Common myeloid progenitor, CD34-positive (primary cell): ENCODE measurements around the gene RBL2.
"Not testable (repeated sequence)": the region's sequence is repeated elsewhere in the genome, so short reads cannot be mapped to it uniquely, and the experiment has no call there.

Experiments used
- CTCF ChIA-PET: fragments of 350-600 bp; sonication (Branson Sonifier 250); formaldehyde crosslinking; loops from one replicate; lab custom pipeline; 2021; ENCODE audit warnings: antibody characterized with exemption; lab: Charles Lee
- POLR2A ChIA-PET: fragments of 350-600 bp; sonication (Branson Sonifier 250); formaldehyde crosslinking; loops from one replicate; lab custom pipeline; 2021; ENCODE audit warnings: antibody characterized with exemption; lab: Charles Lee
- DNase-seq, 3 donors: peaks; one replicate each; pipeline versions ENCODE4 v3.0.0 to v3.0.0-alpha.2; 2013
- H3K27ac ChIP-seq, 2 experiments: 1 replicate in 1 of 2; 2 replicates in 1 of 2; pipeline ENCODE4 v1.7.0; 2013; ENCODE audit warnings: inconsistent platforms in 2 of 2, low read length in 2 of 2, mild to moderate bottlenecking in 2 of 2, low read depth in 1 of 2, moderate library complexity in 1 of 2; ENCODE audit not compliant: severe bottlenecking in 2 of 2, insufficient read depth in 1 of 2, poor library complexity in 1 of 2
- H3K27me3 ChIP-seq, 5 experiments: replicated peaks in 2 of 5; 1 replicate in 3 of 5; 2 replicates in 2 of 5; pipeline versions ENCODE4 v1.6.1 to v1.7.0; 2013; ENCODE audit warnings: low read length in 4 of 5, mild to moderate bottlenecking in 2 of 5, moderate library complexity in 2 of 5, inconsistent platforms in 1 of 5; ENCODE audit not compliant: insufficient read depth in 5 of 5, control insufficient read depth in 4 of 5
- H3K36me3 ChIP-seq, 4 experiments: 1 replicate in 2 of 4; 2 replicates in 2 of 4; pipeline versions ENCODE4 v1.6.1 to v1.7.0; 2013; ENCODE audit warnings: low read length in 3 of 4, control low read depth in 1 of 4, mild to moderate bottlenecking in 1 of 4; ENCODE audit not compliant: control insufficient read depth in 4 of 4, insufficient read depth in 4 of 4
- H3K4me1 ChIP-seq, 4 experiments: 1 replicate in 3 of 4; 2 replicates in 1 of 4; pipeline versions ENCODE4 v1.6.1 to v1.7.1; 2013; ENCODE audit warnings: low read length in 3 of 4, mild to moderate bottlenecking in 3 of 4, control low read depth in 1 of 4, inconsistent platforms in 1 of 4, moderate library complexity in 1 of 4; ENCODE audit not compliant: control insufficient read depth in 4 of 4, insufficient read depth in 4 of 4; ENCODE audit errors: control extremely low read depth in 1 of 4
- H3K4me3 ChIP-seq, 7 experiments: 1 replicate in 4 of 7; 2 replicates in 3 of 7; pipeline versions ENCODE4 v1.5.1 to v1.7.0; 2013; ENCODE audit warnings: mild to moderate bottlenecking in 7 of 7, low read length in 6 of 7, moderate library complexity in 6 of 7, inconsistent platforms in 2 of 7, low read depth in 2 of 7, control low read depth in 1 of 7; ENCODE audit not compliant: insufficient read depth in 4 of 7, control insufficient read depth in 1 of 7; ENCODE audit errors: extremely low read depth in 1 of 7
- H3K9me3 ChIP-seq, 5 experiments: 1 replicate in 4 of 5; 2 replicates in 1 of 5; pipeline versions ENCODE4 v1.6.1 to v1.7.1; 2013; ENCODE audit warnings: low read length in 4 of 5, mild to moderate bottlenecking in 2 of 5, inconsistent platforms in 1 of 5, low read depth in 1 of 5, moderate library complexity in 1 of 5; ENCODE audit not compliant: control insufficient read depth in 4 of 5, insufficient read depth in 2 of 5; ENCODE audit errors: control extremely low read depth in 1 of 5
- WGBS: methylation state at CpG from one replicate; pipeline ENCODE4 v1.1.5; 2013; ENCODE audit not compliant: insufficient coverage; 5-methylcytosine and 5-hydroxymethylcytosine counted together

RBL2 gene

DNA sequence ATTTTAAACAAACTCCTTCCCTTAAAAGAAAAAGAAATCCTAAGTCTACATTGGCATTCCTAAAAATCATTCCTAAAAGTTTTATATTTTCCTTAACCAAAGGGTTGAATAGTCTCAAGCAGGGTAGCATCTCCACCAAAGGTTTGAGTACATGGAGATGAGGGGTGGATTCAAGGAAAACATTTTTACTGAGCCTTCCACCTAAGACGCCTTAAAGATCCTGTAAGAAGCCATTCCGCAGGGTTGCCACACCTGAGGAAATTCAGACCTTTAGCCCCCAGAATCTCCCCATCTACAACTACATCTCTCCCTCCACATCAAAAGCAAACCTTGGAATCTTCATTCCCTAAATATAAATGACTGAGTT lies 76.4 kb downstream of the RBL2 start:
- DNase-seq, result no peak
- ChIA-PET POLR2A (no interaction called here), CTCF (interaction anchor here (0.7 to 1.9 kb wide), 4 partner anchors 13 to 38 kb away, joined by 3 to 5 read pairs (median 4); no protein-coding TSS in a partner anchor)
- Histone ChIP-seq H3K36me3 (no peaks in the 10 kb centered on the region), H3K4me3 (no peak overlapping the region), H3K4me1 (peaks cover 0 to 6% (median 0%) of the 10 kb centered on the region in 4 experiments), H3K9me3 (peaks cover 0 to 12% (median 9%) of the 10 kb centered on the region in 5 experiments), H3K27me3 (peaks cover 0 to 47% (median 18%) of the 10 kb centered on the region in 5 experiments), H3K27ac (no peak overlapping the region)
- WGBS, result 43% methylated on average over 1 of the region's 2 CpGs

DNA sequence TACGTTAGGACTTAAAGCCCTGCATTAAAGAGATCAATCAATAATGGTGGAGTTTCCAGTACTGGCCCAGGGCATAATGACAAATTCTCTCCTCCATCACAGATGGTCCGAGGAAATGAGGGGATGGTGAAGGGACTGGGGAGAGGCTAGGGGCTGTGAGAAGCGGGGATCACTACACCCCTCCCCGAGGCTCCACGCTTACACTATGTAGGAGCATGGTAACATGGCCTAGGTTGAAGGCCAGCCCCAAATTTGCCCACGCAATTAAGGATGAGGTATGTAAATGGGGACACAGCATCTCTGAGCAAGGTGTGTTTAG lies 76.8 kb downstream of the RBL2 start:
- H3K36me3 ChIP-seq, result no peaks in the 10 kb centered on the region
- POLR2A ChIA-PET, result no interaction called here
- CTCF ChIA-PET, result interaction anchor here (1.0 kb wide), 1 partner anchor 37 kb away, joined by 3 read pairs; no protein-coding TSS in a partner anchor
- peaks cover 0 to 6% (median 0%) of the 10 kb centered on the region in 4 experiments for H3K4me1 ChIP-seq
- H3K9me3 ChIP-seq, result peaks cover 0 to 12% (median 9%) of the 10 kb centered on the region in 5 experiments
- WGBS, result 100% methylated on average over 6 of the region's 6 CpGs
- no peak overlapping the region for H3K4me3 ChIP-seq
- DNase-seq, result no peak
- H3K27me3 ChIP-seq, result peaks cover 0 to 50% (median 22%) of the 10 kb centered on the region in 5 experiments
- H3K27ac ChIP-seq, result no peak overlapping the region

DNA sequence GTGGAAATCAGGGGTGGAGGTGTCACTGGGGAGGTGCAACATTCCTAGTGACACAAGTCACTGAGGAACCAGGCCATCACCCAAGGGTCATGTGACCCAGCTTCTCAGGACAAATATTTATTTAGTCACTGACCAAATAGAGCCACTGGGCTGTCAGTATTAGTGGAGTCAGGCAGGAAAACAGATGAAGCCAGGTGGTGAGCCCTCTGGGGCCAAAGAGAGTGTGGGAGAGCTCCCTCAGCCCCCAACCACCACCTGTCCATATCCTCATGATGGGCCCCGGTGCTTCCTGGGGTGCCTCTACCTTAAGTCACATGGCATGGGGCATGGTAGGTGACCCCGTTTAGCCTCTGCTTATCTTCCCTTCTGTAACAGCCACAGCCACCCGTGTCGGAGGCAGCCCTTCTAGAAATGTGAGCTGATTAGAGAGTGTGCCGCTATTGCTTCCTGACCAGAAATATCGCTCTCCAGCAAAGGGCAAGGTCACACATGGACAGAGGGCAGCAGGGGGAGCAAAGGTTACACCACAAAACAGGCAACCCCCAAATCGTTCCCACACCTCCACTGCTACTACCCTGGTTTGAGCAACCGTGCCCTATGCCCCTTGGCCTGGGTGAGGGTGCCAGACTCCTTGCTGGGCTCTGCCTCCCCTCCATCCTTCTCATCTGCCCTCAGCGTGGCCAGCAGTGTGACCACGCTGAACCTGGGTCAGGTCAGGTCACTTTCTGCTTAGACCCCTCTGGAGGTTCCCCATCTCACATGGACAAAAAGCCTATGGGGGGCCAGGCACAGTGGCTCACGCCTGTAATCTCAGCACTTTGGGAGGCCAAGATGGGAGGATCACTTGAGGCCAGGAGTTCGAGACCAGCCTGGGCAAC lies 77.4 kb downstream of the RBL2 start:
- Histone ChIP-seq H3K4me3 (no peak overlapping the region), H3K9me3 (peaks cover 0 to 12% (median 9%) of the 10 kb centered on the region in 5 experiments), H3K27ac (no peak overlapping the region), H3K4me1 (peaks cover 0 to 6% (median 0%) of the 10 kb centered on the region in 4 experiments), H3K36me3 (no peaks in the 10 kb centered on the region), H3K27me3 (peaks cover 0 to 55% (median 21%) of the 10 kb centered on the region in 5 experiments)
- POLR2A ChIA-PET, result no interaction called here
- DNase-seq, result no peak
- 92% methylated on average over 6 of the region's 12 CpGs for whole genome bisulfite sequencing
- CTCF ChIA-PET, result interaction anchor here (1.0 kb wide), 1 partner anchor 36 kb away, joined by 3 read pairs; no protein-coding TSS in a partner anchor

DNA sequence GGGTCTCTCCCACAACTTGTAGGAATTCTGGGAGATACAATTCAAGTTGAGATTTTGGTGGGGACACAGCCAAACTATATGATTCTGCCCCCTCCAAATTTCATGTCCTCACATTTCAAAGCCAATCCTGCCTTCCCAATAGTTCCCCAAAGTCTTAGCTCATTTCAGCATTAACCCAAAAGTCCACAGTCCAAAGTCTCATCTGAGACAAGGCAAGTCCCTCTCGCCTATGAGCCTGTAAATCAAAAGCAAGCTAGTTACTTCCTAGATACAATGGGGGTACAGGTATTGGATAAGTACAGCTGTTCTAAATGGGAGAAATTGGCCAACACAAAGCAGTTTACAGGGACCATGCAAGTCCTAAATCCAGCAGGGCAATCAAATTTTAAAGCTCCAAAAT lies 78.5 kb downstream of the RBL2 start:
- DNase-seq, CTCF ChIA-PET, H3K4me3 ChIP-seq, POLR2A ChIA-PET, H3K27ac ChIP-seq, H3K36me3 ChIP-seq: not testable (repeated sequence)
- H3K27me3 ChIP-seq, result peaks cover 0 to 65% (median 25%) of the 10 kb centered on the region in 5 experiments
- H3K9me3 ChIP-seq, result peaks cover 0 to 12% (median 9%) of the 10 kb centered on the region in 5 experiments
- H3K4me1 ChIP-seq, result peaks cover 4 to 12% (median 6%) of the 10 kb centered on the region in 4 experiments
- 100% methylated on average over 1 of the region's 1 CpG for WGBS

DNA sequence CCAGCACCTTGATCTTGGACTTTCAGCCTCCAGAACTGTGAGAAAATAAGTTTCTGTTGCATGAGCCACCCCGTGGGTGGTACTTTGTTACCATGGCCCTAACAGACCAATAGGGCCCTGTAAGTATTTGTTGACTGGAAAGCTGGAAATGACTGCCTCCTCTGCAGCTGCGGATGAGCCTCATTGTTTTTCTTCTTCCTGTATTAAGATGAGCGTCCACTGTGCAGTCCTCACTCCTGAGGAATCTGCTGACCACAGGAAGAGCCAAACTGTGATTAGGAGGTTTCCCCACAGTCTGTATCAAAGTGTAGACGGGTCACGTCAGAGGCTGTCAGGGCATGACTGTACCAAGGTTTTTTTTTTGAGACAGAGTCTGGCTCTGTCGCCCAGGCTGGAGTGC lies 81.0 kb downstream of the RBL2 start:
- H3K27ac ChIP-seq, result no peak overlapping the region
- ChIA-PET CTCF (interaction anchor here (1.1 to 1.2 kb wide), 2 partner anchors 22 to 128 kb away, joined by 3 read pairs; no protein-coding TSS in a partner anchor), POLR2A (no interaction called here)
- DNase-seq, result no peak
- H3K9me3 ChIP-seq, result peaks cover 0 to 12% (median 9%) of the 10 kb centered on the region in 5 experiments
- peaks cover 0 to 73% (median 21%) of the 10 kb centered on the region in 5 experiments for H3K27me3 ChIP-seq
- H3K36me3 ChIP-seq, result no peaks in the 10 kb centered on the region
- H3K4me3 ChIP-seq, result no peak overlapping the region
- peaks cover 18 to 27% (median 22%) of the 10 kb centered on the region in 4 experiments for H3K4me1 ChIP-seq
- 94% methylated on average over 6 of the region's 6 CpGs for WGBS

DNA sequence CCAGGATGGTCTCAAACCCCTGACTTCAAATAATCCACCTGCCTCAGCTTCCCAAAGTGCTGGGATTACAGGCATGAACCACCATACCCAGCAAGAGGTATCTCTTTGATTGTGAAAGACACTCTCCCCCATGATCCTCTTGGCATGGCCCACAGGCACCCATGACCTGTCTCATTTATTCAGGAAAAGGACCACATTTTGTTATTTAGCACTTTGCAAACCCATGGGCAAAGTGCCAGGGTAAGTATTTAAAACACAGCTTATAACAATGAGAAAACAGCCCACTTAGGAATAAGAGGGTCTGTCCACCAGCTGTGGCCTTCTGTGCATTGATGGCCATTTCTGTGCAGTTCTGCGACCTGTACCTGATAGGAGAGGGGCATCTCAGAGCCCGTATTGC lies 81.5 kb downstream of the RBL2 start:
- ChIA-PET POLR2A (no interaction called here), CTCF (interaction anchor here (1.1 to 1.2 kb wide), 2 partner anchors 23 to 127 kb away, joined by 3 read pairs; no protein-coding TSS in a partner anchor)
- WGBS, result 75% methylated on average over 2 of the region's 2 CpGs
- no peak overlapping the region for H3K27ac ChIP-seq
- peaks cover 0 to 12% (median 9%) of the 10 kb centered on the region in 5 experiments for H3K9me3 ChIP-seq
- no peak for DNase-seq
- H3K4me1 ChIP-seq, result peaks cover 18 to 25% (median 22%) of the 10 kb centered on the region in 4 experiments
- H3K4me3 ChIP-seq, result no peak overlapping the region
- no peaks in the 10 kb centered on the region for H3K36me3 ChIP-seq
- peaks cover 0 to 76% (median 23%) of the 10 kb centered on the region in 5 experiments for H3K27me3 ChIP-seq
